HCT116 (cell line): ENCODE measurements around the gene OR14J1.
"Not testable (repeated sequence)": the region's sequence is repeated elsewhere in the genome, so short reads cannot be mapped to it uniquely, and the experiment has no call there.

Source experiments
- ATF3 ChIP-seq: IDR thresholded peaks from 2 replicates; pipeline ENCODE4 v1.6.1; 2012
- CEBPB ChIP-seq: IDR thresholded peaks from 2 replicates; pipeline ENCODE4 v1.6.1; 2012; ENCODE audit warnings: low read depth
- CTCF ChIP-seq, 3 experiments: fragments of 200-600 bp in 1 of 3; sonication (generic) in 1 of 3; IDR thresholded peaks in 2 of 3; conservative IDR thresholded peaks in 1 of 3; 2 replicates each; pipeline ENCODE4 v1.5.1; 2012 to 2017; ENCODE audit warnings: low read depth in 2 of 3, low read length in 2 of 3, antibody characterized with exemption in 1 of 3, borderline replicate concordance in 1 of 3, control low read depth in 1 of 3, mild to moderate bottlenecking in 1 of 3, mixed read lengths in 1 of 3, mixed run types in 1 of 3, moderate library complexity in 1 of 3; ENCODE audit not compliant: insufficient read depth in 1 of 3
- ELF1 ChIP-seq: IDR thresholded peaks from 2 replicates; pipeline ENCODE4 v1.6.1; 2012; ENCODE audit warnings: low read depth, borderline replicate concordance
- EZH2 ChIP-seq: fragments of 200-600 bp; sonication (generic); IDR thresholded peaks from 2 replicates; pipeline ENCODE4 v1.6.1; 2017; ENCODE audit warnings: antibody characterized with exemption, mixed run types
- EZH2phosphoT487 ChIP-seq: fragments of 200-600 bp; IDR thresholded peaks from 2 replicates; pipeline ENCODE4 v1.6.1; 2018; ENCODE audit warnings: antibody characterized with exemption, borderline replicate concordance
- JUND ChIP-seq: IDR thresholded peaks from 2 replicates; pipeline ENCODE4 v1.6.1; 2012
- MAX ChIP-seq: IDR thresholded peaks from 2 replicates; pipeline ENCODE4 v1.6.1; 2012
- POLR2A ChIP-seq: IDR thresholded peaks from 2 replicates; pipeline ENCODE4 v1.7.0; 2011; ENCODE audit warnings: borderline replicate concordance; ENCODE audit not compliant: insufficient read depth, insufficient read length; ENCODE audit errors: extremely low read depth
- POLR2AphosphoS5 ChIP-seq: IDR thresholded peaks from 2 replicates; pipeline ENCODE4 v1.6.1; 2011; ENCODE audit warnings: mild to moderate bottlenecking, low read depth, low read length, moderate library complexity
- RAD21 ChIP-seq: IDR thresholded peaks from 2 replicates; pipeline ENCODE4 v1.6.1; 2012; ENCODE audit warnings: low read depth, mild to moderate bottlenecking
- SIN3A ChIP-seq: IDR thresholded peaks from 2 replicates; pipeline ENCODE4 v1.6.1; 2012; ENCODE audit warnings: low read depth
- YY1 ChIP-seq: IDR thresholded peaks from 2 replicates; pipeline ENCODE4 v1.6.1; 2011; ENCODE audit warnings: low read length, low read depth, moderate library complexity, mild to moderate bottlenecking; ENCODE audit not compliant: insufficient replicate concordance; ENCODE audit errors: extremely low read depth

- TF ChIP-seq YY1; JUND; CTCF (IDR thresholded peaks at IDR 0.05 in 2 of 3, conservative IDR thresholded peaks at IDR 0.05 in 1 of 3; ENCODE audit: borderline replicate concordance in 1 of 3, insufficient read depth in 1 of 3, low read depth in 2 of 3, low read length in 2 of 3); ATF3; SIN3A; EZH2phosphoT487; POLR2AphosphoS5; EZH2; CEBPB; ELF1; MAX; RAD21; POLR2A: not testable (repeated sequence)
Observed at GRCh38 chr6:29323332-29323731, 21.8 kb downstream of the OR14J1 start.
